ENCODE measurements around the gene PLCL1.
"Not testable (repeated sequence)": the region's sequence is repeated elsewhere in the genome, so short reads cannot be mapped to it uniquely, and the experiment has no call there.

GRCh38 chr2:198196556-198196955 is 392.2 kb downstream of the PLCL1 start:
- TF ChIP-seq CTCF (conservative IDR thresholded peaks at IDR 0.05); ZFX (IDR thresholded peaks at IDR 0.05): not testable (repeated sequence)
